Measurements from ENCODE around the gene ST6GALNAC6. TPM values are rescaled to one million over a fixed set of nuclear protein-coding genes. Genes with fewer than 3 reads are reported as not detected.

Gene ST6GALNAC6
- total and polyA plus RNA-seq, 2 of the 8 experiments (the other 6 are each of a cell fraction or from before 2014, with no cell fraction given): 43.7 to 64.4 TPM

DNA sequence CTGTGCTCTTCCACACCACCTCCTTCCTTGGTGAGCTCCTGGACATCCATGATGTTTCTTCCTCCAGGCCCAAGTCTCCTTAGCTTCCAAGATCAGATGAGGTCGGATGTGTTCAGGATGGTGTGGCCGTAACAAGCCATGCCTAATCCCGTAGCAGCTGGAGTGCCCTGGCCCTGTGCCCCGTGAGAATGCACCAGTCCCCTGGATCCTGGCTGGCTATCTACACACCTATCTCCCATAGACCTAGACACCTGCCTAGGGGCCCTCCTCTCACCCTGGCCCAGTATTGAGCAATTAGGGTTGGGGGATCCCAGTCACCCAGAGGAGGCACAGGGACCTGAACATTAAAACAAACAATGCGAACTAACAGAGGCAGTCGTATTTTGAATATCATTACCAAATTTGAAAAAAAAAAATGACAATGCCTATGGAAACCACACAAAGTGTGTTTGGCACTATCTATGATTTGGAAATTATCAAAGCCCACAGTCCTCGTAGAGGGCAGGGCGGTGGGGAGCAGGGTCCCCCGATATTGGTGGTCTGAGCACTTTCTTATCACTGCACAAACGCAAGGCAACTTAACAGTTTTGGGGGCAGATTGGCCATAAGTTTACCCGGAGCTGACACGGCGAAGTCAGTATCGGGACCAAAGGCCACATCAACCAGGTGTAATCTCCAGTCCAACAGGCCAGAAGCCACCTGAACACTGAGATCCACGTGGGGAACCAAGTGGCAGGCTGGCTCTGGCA lies 58.1 kb downstream of the ST6GALNAC6 start:
- Histone ChIP-seq H3K79me1 (ENCODE audit: low read depth, low read length) (no peaks in the 10 kb centered on the region), H3K27me3 (replicated peaks in 1 of 4; ENCODE audit: control insufficient read depth in 3 of 4, extremely low read depth in 1 of 4, insufficient read depth in 3 of 4, low read length in 3 of 4) (no peaks in the 10 kb centered on the region; a peak in 1 of 7 replicates), H3K4me2 (ENCODE audit: insufficient read depth in 1 of 2, low read depth in 2 of 2, low read length in 2 of 2) (no peak overlapping the region), H3K23me2 (ENCODE audit: low read depth, low read length) (no peaks in the 10 kb centered on the region), H3K4me1 (replicated peaks in 1 of 4; ENCODE audit: control insufficient read depth in 3 of 4, insufficient read depth in 4 of 4, low read length in 3 of 4) (peaks cover 0 to 10% (median 5%) of the 10 kb centered on the region in 4 experiments; a peak in 6 of 7 replicates), H3K9me3 (ENCODE audit: insufficient read depth in 2 of 2, low read depth in 1 of 2, low read length in 1 of 2) (no peaks in the 10 kb centered on the region), H2AFZ (ENCODE audit: low read length) (no peak overlapping the region), H4K91ac (replicated peaks; ENCODE audit: insufficient read length, low read length) (peak overlapping the region; percentile 42), H2BK12ac (ENCODE audit: low read depth, low read length) (no peak overlapping the region), H4K5ac (ENCODE audit: insufficient read length, low read depth, low read length) (no peak overlapping the region), H4K8ac (ENCODE audit: extremely low read depth, insufficient read depth, low read length) (no peak overlapping the region), H2BK20ac (ENCODE audit: low read length) (no peak overlapping the region), H2BK15ac (ENCODE audit: low read length) (no peak overlapping the region), H3K56ac (replicated peaks; ENCODE audit: insufficient read length, low read depth, low read length) (no peak overlapping the region), H3K79me2 (ENCODE audit: control insufficient read depth in 1 of 2, insufficient read depth in 2 of 2, low read length in 2 of 2) (no peaks in the 10 kb centered on the region), H3K9ac (replicated peaks in 1 of 4; ENCODE audit: extremely low read depth in 1 of 4, low read depth in 3 of 4, low read length in 3 of 4) (no peak overlapping the region), H3K23ac (ENCODE audit: insufficient read length) (no peak overlapping the region), H2BK5ac (ENCODE audit: low read depth, low read length) (no peak overlapping the region), H3K27ac (ENCODE audit: low read depth, low read length) (no peak overlapping the region), H3K36me3 (ENCODE audit: control insufficient read depth in 2 of 4, insufficient read depth in 4 of 4, low read length in 3 of 4) (no peaks in the 10 kb centered on the region), H3K4me3 (ENCODE audit: extremely low read depth in 1 of 4, insufficient read depth in 2 of 4, low read depth in 3 of 4, low read length in 4 of 4) (no peak overlapping the region), H3K14ac (ENCODE audit: insufficient read length) (no peak overlapping the region), H3K18ac (ENCODE audit: extremely low read depth, low read length) (no peak overlapping the region), H3K4ac (replicated peaks; ENCODE audit: insufficient read length, low read depth, low read length) (no peak overlapping the region), H2BK120ac (replicated peaks; ENCODE audit: low read depth, low read length) (no peak overlapping the region), H2AK5ac (ENCODE audit: low read depth, low read length) (no peak overlapping the region), H4K20me1 (replicated peaks in 1 of 2; ENCODE audit: control insufficient read depth in 1 of 2, insufficient read depth in 2 of 2, low read length in 2 of 2) (no peaks in the 10 kb centered on the region)
- ChIA-PET CTCF (ENCODE audit: partially characterized antibody) (interaction anchor here (0.5 to 2.4 kb wide), 9 partner anchors 11 to 284 kb away, joined by 3 to 8 read pairs (median 4); no protein-coding TSS in a partner anchor), POLR2A (ENCODE audit: partially characterized antibody) (interaction anchor here (0.8 to 1.3 kb wide), 4 partner anchors 11 to 31 kb away, joined by 3 to 4 read pairs (median 4); partner anchors contain the start of gene ENG)
- DNase-seq (ENCODE audit: low read depth in 1 of 2, low spot score in 2 of 2) (no peak), FAIRE-seq (no peak)
- TF ChIP-seq TAF1 (IDR thresholded peaks at IDR 0.05; ENCODE audit: low read depth, low read length) (no peak), NRF1 (IDR thresholded peaks at IDR 0.05; ENCODE audit: low read depth, low read length) (no peak), EGR1 (IDR thresholded peaks at IDR 0.05; ENCODE audit: borderline replicate concordance, low read depth, low read length) (no peak), BACH1 (IDR thresholded peaks at IDR 0.05; ENCODE audit: low read length) (no peak), KDM4A (IDR thresholded peaks at IDR 0.05; ENCODE audit: low read depth, low read length, severe bottlenecking) (no peak), BCL11A (IDR thresholded peaks at IDR 0.05; ENCODE audit: low read depth in 2 of 2, low read length in 2 of 2) (no peak), SIX5 (IDR thresholded peaks at IDR 0.05; ENCODE audit: low read depth, low read length) (no peak), SAP30 (IDR thresholded peaks at IDR 0.05; ENCODE audit: insufficient read depth, insufficient replicate concordance, low read length) (no peak)
- WGBS, 2 experiments (ENCODE audit: extremely low coverage in 1 of 2, insufficient coverage in 1 of 2, insufficient read length in 1 of 2, insufficient replicate concordance in 2 of 2, low coverage in 1 of 2, low lambda C conversion rate in 2 of 2, missing lambda C conversion rate in 1 of 2): 94% methylated on average over 15 of the region's 15 CpGs; no CpG with 5 or more reads in 1 of the 2 experiments
